Breast epithelium (tissue), 4 donors: ENCODE measurements around the gene RC3H2. TPM values are rescaled to one million over a fixed set of nuclear protein-coding genes. Genes with fewer than 3 reads are reported as not detected.
"Not testable (repeated sequence)": the region's sequence is repeated elsewhere in the genome, so short reads cannot be mapped to it uniquely, and the experiment has no call there.

Experiments
- DNase-seq, 2 donors: peaks; one replicate each; pipeline ENCODE4 v3.0.0-alpha.2; 2019; ENCODE audit warnings: low spot score in 2 of 2
- H3K27ac ChIP-seq, 2 donors: fragments of 200-600 bp; sonication (generic) in 1 of 2; one replicate each; pipeline ENCODE4 v1.5.1; 2016 to 2019; ENCODE audit warnings: mild to moderate bottlenecking in 1 of 2
- H3K27me3 ChIP-seq, 2 donors: fragments of 200-600 bp; sonication (generic) in 1 of 2; one replicate each; pipeline versions ENCODE4 v1.5.1 to v1.6.0; 2017 to 2019; ENCODE audit warnings: control low read depth in 1 of 2, mild to moderate bottlenecking in 1 of 2
- H3K36me3 ChIP-seq: fragments of 200-600 bp; one replicate; pipeline ENCODE4 v1.5.1; 2019
- H3K4me1 ChIP-seq, 2 donors: fragments of 200-600 bp; sonication (generic); one replicate each; pipeline ENCODE4 v1.5.1; 2016 to 2019; ENCODE audit warnings: control low read depth in 1 of 2
- H3K4me3 ChIP-seq, 3 donors: fragments of 200-600 bp; sonication (generic); 1 replicate in 2 of 3; 2 replicates in 1 of 3; pipeline ENCODE4 v1.5.1; 2016 to 2019; ENCODE audit warnings: mild to moderate bottlenecking in 3 of 3, moderate library complexity in 2 of 3
- H3K9me3 ChIP-seq, 2 donors: fragments of 200-600 bp; sonication (generic) in 1 of 2; one replicate each; pipeline ENCODE4 v1.5.1; 2016 to 2019; ENCODE audit warnings: control low read depth in 1 of 2
- POLR2A ChIP-seq: fragments of 450-650 bp; IDR thresholded peaks from one replicate; pipeline ENCODE4 v1.6.1; 2016; ENCODE audit warnings: antibody characterized with exemption, mild to moderate bottlenecking, moderate library complexity
- POLR2AphosphoS5 ChIP-seq, 3 donors: sonication (generic); formaldehyde crosslinking; IDR thresholded peaks; one replicate each; pipeline ENCODE4 v1.6.1; 2017; ENCODE audit warnings: antibody characterized with exemption in 3 of 3
- intact Hi-C: fragments of 100-400 bp; cut with DNase I; formaldehyde crosslinking; loops from one replicate; pipeline ENCODE4 v1.15.1; 2023; ENCODE audit warnings: low total_unique reads
- total RNA-seq, 3 donors: library from RNA; depleted of rRNA; stranded (reverse); fragments of >200 nt; gene quantifications; one replicate each; pipeline ENCODE4 v1.1.0, GENCODE V29; 2016
- TF ChIP-seq, protein P1 (sequence below), 3 donors: fragments of 450-650 bp; IDR thresholded peaks; one replicate each; pipeline ENCODE4 v1.5.1; 2016 to 2017; ENCODE audit warnings: antibody characterized with exemption in 3 of 3, mild to moderate bottlenecking in 3 of 3, moderate library complexity in 3 of 3

Gene RC3H2
- total RNA-seq, 3 donors from 2014 or later = 38.6 to 44.6 (median 41.6) TPM

DNA sequence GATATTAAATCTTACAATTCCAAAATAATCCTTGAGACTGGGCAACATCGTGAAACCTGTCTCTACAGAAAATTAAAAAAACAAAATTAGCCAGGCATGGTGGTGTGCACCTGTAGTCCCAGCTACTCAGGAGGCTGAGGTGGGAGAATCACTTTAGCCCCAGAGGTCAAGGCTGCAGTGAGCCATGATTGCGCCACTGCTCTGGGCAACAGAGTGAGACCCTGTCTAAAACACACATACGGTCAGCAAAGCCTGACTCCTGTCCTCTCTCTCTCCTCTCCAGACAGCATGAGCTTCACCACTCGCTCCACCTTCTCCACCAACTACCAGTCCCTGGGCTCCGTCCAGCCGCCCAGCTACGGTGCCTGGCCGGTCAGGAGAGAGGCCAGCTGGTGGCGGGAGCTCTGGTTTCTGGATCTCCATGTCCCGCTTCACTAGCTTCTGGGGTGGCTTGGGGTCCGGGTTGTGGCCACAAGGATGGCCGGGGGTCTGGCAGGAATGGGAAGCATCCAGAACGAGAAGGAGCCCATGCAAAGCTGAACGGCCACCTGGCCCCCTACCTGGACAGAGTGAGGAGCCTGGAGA, 67.8 kb downstream of the RC3H2 start:
- Histone ChIP-seq H3K9me3 (no peaks in the 10 kb centered on the region), H3K27me3 (no peaks in the 10 kb centered on the region), H3K4me3 (no peak overlapping the region), H3K4me1 (no peaks in the 10 kb centered on the region), H3K36me3 (no peaks in the 10 kb centered on the region), H3K27ac (no peak overlapping the region)
- intact Hi-C loops = no loop called here
- TF ChIP-seq POLR2AphosphoS5 (IDR thresholded peaks at IDR 0.05) (no peak), POLR2A (no peak)
- TF ChIP-seq, protein P1, sequence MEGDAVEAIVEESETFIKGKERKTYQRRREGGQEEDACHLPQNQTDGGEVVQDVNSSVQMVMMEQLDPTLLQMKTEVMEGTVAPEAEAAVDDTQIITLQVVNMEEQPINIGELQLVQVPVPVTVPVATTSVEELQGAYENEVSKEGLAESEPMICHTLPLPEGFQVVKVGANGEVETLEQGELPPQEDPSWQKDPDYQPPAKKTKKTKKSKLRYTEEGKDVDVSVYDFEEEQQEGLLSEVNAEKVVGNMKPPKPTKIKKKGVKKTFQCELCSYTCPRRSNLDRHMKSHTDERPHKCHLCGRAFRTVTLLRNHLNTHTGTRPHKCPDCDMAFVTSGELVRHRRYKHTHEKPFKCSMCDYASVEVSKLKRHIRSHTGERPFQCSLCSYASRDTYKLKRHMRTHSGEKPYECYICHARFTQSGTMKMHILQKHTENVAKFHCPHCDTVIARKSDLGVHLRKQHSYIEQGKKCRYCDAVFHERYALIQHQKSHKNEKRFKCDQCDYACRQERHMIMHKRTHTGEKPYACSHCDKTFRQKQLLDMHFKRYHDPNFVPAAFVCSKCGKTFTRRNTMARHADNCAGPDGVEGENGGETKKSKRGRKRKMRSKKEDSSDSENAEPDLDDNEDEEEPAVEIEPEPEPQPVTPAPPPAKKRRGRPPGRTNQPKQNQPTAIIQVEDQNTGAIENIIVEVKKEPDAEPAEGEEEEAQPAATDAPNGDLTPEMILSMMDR (IDR thresholded peaks at IDR 0.05) = no peak
- no peak for DNase-seq

GRCh38 chr9:122835313-122835731, 69.8 kb downstream of the RC3H2 start:
- Histone ChIP-seq H3K27me3 (no peaks in the 10 kb centered on the region), H3K27ac (no peak overlapping the region), H3K4me3 (no peak overlapping the region), H3K4me1 (no peaks in the 10 kb centered on the region), H3K36me3 (no peaks in the 10 kb centered on the region), H3K9me3 (no peaks in the 10 kb centered on the region)
- TF ChIP-seq POLR2A (no peak), POLR2AphosphoS5 (IDR thresholded peaks at IDR 0.05) (no peak)
- TF ChIP-seq, protein P1 (IDR thresholded peaks at IDR 0.05) = no peak
- DNase-seq = no peak
- intact Hi-C loops = no loop called here

GRCh38 chr9:122832194-122832593, 73.0 kb downstream of the RC3H2 start:
- Histone ChIP-seq H3K27ac (no peak overlapping the region), H3K4me3 (no peak overlapping the region), H3K36me3 (no peaks in the 10 kb centered on the region), H3K9me3 (no peaks in the 10 kb centered on the region), H3K4me1 (peaks cover 0 to 1% of the 10 kb centered on the region in 2 donors), H3K27me3 (no peaks in the 10 kb centered on the region)
- intact Hi-C loops = no loop called here
- DNase-seq = no peak
- TF ChIP-seq POLR2A (no peak), POLR2AphosphoS5 (IDR thresholded peaks at IDR 0.05) (no peak)
- TF ChIP-seq, protein P1 (IDR thresholded peaks at IDR 0.05) = no peak

DNA sequence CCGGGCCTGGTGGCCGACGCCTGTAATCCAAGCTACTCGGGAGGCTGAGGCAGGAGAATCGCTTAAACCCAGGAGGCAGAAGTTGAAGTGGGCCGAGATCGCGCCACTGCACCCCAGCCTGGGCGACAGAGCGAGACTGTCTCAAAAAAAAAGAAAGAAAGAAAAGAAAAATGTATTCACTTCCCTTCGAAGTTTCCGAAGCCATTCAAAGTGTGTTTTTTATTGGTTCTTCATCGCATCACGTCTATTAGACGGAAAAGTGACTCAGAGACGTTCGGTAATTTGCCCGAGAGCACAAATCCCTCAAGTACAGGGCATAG, 76.2 kb downstream of the RC3H2 start:
- DNase-seq, H3K27me3 ChIP-seq, intact Hi-C loops, H3K4me1 ChIP-seq, H3K9me3 ChIP-seq, H3K36me3 ChIP-seq: not testable (repeated sequence)
- Histone ChIP-seq H3K4me3 (peak overlapping the region; percentile 82 to 90 (median 87)), H3K27ac (peak overlapping the region; percentile 96 to 97)

GRCh38 chr9:122827761-122828093, 77.4 kb downstream of the RC3H2 start:
- Histone ChIP-seq H3K27me3 (no peaks in the 10 kb centered on the region), H3K9me3 (no peaks in the 10 kb centered on the region), H3K27ac (peak overlapping the region; percentile 96 to 97), H3K36me3 (no peaks in the 10 kb centered on the region), H3K4me3 (peak overlapping the region; percentile 82 to 90 (median 87)), H3K4me1 (peaks cover 0 to 8% of the 10 kb centered on the region in 2 donors)
- no peak for DNase-seq
- TF ChIP-seq POLR2AphosphoS5 (IDR thresholded peaks at IDR 0.05) (no peak), POLR2A (no peak)
- TF ChIP-seq, protein P1 (IDR thresholded peaks at IDR 0.05) = no peak
- intact Hi-C loops = no loop called here

DNA sequence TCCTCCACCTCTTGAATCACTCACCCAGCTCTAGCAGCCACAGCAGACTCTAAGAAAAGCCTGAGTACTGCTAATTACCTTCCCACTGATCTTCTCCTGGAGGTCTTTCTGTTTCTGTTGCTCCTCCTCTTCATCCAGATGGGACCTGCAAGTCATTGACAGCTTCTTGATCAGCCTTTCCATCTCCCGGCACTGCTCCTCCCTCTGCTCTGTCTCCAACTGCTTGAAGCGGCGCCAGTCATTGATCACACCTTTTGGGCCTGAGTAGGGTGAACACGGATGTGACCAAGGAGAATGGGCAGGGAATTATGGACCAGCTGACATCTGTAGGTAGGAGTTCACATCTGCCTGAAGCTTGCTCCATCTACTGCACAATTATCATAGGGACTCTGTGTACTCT, 82.2 kb downstream of the RC3H2 start:
- DNase-seq = no peak

More for the DNA sequence above, 82.2 kb downstream of the RC3H2 start:
- Histone ChIP-seq H3K36me3 (no peaks in the 10 kb centered on the region), H3K4me1 (peaks cover 0 to 8% of the 10 kb centered on the region in 2 donors), H3K9me3 (no peaks in the 10 kb centered on the region), H3K4me3 (no peak overlapping the region), H3K27me3 (no peaks in the 10 kb centered on the region), H3K27ac (no peak overlapping the region)
- intact Hi-C loops = no loop called here
- TF ChIP-seq POLR2A (no peak), POLR2AphosphoS5 (IDR thresholded peaks at IDR 0.05) (no peak)
- TF ChIP-seq, protein P1 (IDR thresholded peaks at IDR 0.05) = no peak
